Activated CD4-positive, alpha-beta T cell treated with anti-CD3 and anti-CD28 coated beads, Interleukin-2, Interleukin-6, amounts not matched to agents 100 ng/mL and 50 ng/mL, durations not matched to agents 16 hours and 8 hours (primary cell): ENCODE measurements around the gene TFAP2B.

Experiments
- DNase-seq: peaks from one replicate; pipeline ENCODE4 v3.0.0-alpha.2; 2020

TFAP2B gene

GRCh38 chr6:50825375-50826036 lies 6.8 kb downstream of the TFAP2B start:
- DNase-seq = no peak

- no peak for DNase-seq
Observed at GRCh38 chr6:50826037-50826761, 7.5 kb downstream of the TFAP2B start.

- DNase-seq = no peak
Observed at GRCh38 chr6:50826803-50827202, 8.1 kb downstream of the TFAP2B start.

GRCh38 chr6:50829049-50829448 lies 10.4 kb downstream of the TFAP2B start:
- DNase-seq = no peak

- DNase-seq = no peak
Observed at GRCh38 chr6:50829898-50830444, 11.3 kb downstream of the TFAP2B start.

GRCh38 chr6:50831186-50831585 lies 12.5 kb downstream of the TFAP2B start:
- no peak for DNase-seq

GRCh38 chr6:50832912-50833311 lies 14.2 kb downstream of the TFAP2B start:
- no peak for DNase-seq

GRCh38 chr6:50834929-50835410 lies 16.3 kb downstream of the TFAP2B start:
- no peak for DNase-seq

- no peak for DNase-seq
Observed at GRCh38 chr6:50836231-50836630, 17.6 kb downstream of the TFAP2B start.

GRCh38 chr6:50837589-50838445 lies 19.1 kb downstream of the TFAP2B start:
- no peak for DNase-seq

GRCh38 chr6:50840112-50840810 lies 21.6 kb downstream of the TFAP2B start:
- no peak for DNase-seq

- no peak for DNase-seq
Observed at GRCh38 chr6:50840811-50841192, 22.1 kb downstream of the TFAP2B start.

- no peak for DNase-seq
Observed at GRCh38 chr6:50842446-50842845, 23.8 kb downstream of the TFAP2B start.

- no peak for DNase-seq
Observed at GRCh38 chr6:50842861-50843384, 24.3 kb downstream of the TFAP2B start.

- no peak for DNase-seq
Observed at GRCh38 chr6:50843842-50844241, 25.2 kb downstream of the TFAP2B start.

GRCh38 chr6:50845499-50846143 lies 26.9 kb downstream of the TFAP2B start:
- no peak for DNase-seq

- DNase-seq = no peak
Observed at GRCh38 chr6:50846144-50846851, 27.6 kb downstream of the TFAP2B start.

- DNase-seq = no peak
Observed at GRCh38 chr6:50846852-50847155, 28.1 kb downstream of the TFAP2B start.

GRCh38 chr6:50847890-50848594 lies 29.4 kb downstream of the TFAP2B start:
- no peak for DNase-seq

- no peak for DNase-seq
Observed at GRCh38 chr6:50848989-50849795, 30.5 kb downstream of the TFAP2B start.
